OCI-LY3 (cell line): ENCODE data around the gene TMEM240.
"Not testable (repeated sequence)": the region's sequence is repeated elsewhere in the genome, so short reads cannot be mapped to it uniquely, and the experiment has no call there.

ENCODE experiments used
- H2AFZ ChIP-seq: fragments of 200-600, 300-600 bp; shearing (Covaris generic); 2 replicates; pipeline ENCODE4 v1.6.0; 2014; ENCODE audit warnings: antibody characterized with exemption, low read depth, low read length
- H3K27ac ChIP-seq: fragments of 200-600, 300-600 bp; sonication (generic); 2 replicates; pipeline ENCODE4 v1.5.1; 2014; ENCODE audit warnings: mild to moderate bottlenecking, low read length, moderate library complexity, mixed read lengths
- H3K27me3 ChIP-seq: fragments of 200-600, 300-600 bp; sonication (generic); 2 replicates; pipeline ENCODE4 v1.6.1; 2014; ENCODE audit warnings: low read depth, low read length, mixed read lengths
- H3K36me3 ChIP-seq: fragments of 200-600, 300-600 bp; sonication (generic); replicated peaks from 2 replicates; pipeline ENCODE3; 2014; ENCODE audit warnings: low read depth, low read length, mixed read lengths
- H3K4me1 ChIP-seq: fragments of 300-600, 200-600 bp; sonication (generic); 2 replicates; pipeline ENCODE4 v1.6.1; 2014; ENCODE audit warnings: low read length, mixed read lengths
- H3K4me2 ChIP-seq: fragments of 200-600, 300-600 bp; sonication (generic); 2 replicates; pipeline ENCODE4 v1.6.1; 2014; ENCODE audit warnings: low read length, mixed read lengths
- H3K4me3 ChIP-seq: fragments of 300-600, 200-600 bp; sonication (generic); 2 replicates; pipeline ENCODE4 v1.5.1; 2014; ENCODE audit warnings: antibody characterized with exemption, mild to moderate bottlenecking, low read length, moderate library complexity
- H3K79me2 ChIP-seq: fragments of 300-600, 200-600 bp; shearing (Covaris generic); 2 replicates; pipeline ENCODE4 v1.6.1; 2014; ENCODE audit warnings: mild to moderate bottlenecking, low read length, mixed read lengths
- H3K9ac ChIP-seq: fragments of 300-600, 200-600 bp; shearing (Covaris generic); 2 replicates; pipeline ENCODE4 v1.6.0; 2014; ENCODE audit warnings: mild to moderate bottlenecking, low read length, moderate library complexity
- H3K9me3 ChIP-seq: fragments of 200-600, 300-600 bp; shearing (Covaris generic); 2 replicates; pipeline ENCODE4 v1.6.1; 2014; ENCODE audit warnings: low read length, mixed read lengths; ENCODE audit not compliant: insufficient read depth
- H4K20me1 ChIP-seq: fragments of 200-600, 300-600 bp; sonication (generic); 2 replicates; pipeline ENCODE4 v1.6.1; 2016; ENCODE audit warnings: low read length, mixed read lengths; ENCODE audit not compliant: insufficient read depth
- EZH2phosphoT487 ChIP-seq: fragments of 200-600 bp; shearing (Covaris generic); IDR thresholded peaks from 2 replicates; pipeline ENCODE4 v1.6.1; 2018; ENCODE audit warnings: antibody characterized with exemption, mixed run types, low read depth
- TF ChIP-seq, protein P1 (sequence below): fragments of 200-600, 300-600 bp; sonication (generic); IDR thresholded peaks from 2 replicates; pipeline ENCODE4 v1.5.1; 2014; ENCODE audit warnings: antibody characterized with exemption, low read length, low read depth

TMEM240 gene

DNA sequence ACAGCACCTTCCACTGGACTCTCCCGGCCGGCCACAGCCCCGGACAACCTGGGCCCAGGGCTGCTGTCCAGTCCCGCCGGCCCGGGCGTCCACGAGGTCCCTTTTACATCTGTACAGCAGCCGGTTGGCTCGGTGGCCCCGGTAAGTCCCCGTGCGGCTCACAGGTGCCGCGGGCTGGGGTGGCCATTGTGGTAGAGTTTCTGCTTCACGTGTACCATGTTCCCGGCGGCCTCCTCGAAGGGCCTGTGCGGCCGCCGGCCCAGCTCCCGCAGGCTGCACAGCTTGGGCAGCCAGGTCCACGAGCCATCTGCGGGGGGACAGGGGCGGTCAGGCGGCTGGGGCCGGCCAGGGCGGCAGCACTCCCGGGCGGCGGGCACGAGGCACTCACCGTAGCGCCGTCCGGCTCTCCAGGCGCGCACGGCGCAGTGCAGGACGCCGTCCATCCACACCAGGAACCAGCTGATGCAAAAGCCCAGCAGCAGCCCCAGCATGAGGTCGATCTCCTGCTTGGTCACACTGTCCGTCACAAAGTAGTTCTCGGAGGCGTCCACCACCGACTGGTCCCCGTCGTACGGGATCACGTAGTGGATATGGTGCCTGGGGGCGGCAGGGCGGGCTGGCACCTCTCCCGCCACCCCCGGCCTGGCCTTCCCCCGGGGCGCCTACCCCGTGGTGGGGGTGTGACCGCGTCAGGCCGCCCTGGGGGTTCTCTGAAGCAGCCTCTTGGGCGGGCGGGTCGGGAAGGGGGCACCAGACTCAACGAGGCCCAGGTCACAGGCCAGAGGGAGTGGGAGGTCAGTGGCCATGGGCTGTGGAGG lies 5.0 kb downstream of the TMEM240 start:
- no peaks in the 10 kb centered on the region for H3K4me1 ChIP-seq
- H3K4me3 ChIP-seq = no peak overlapping the region
- H3K27me3 ChIP-seq = no peaks in the 10 kb centered on the region
- H3K4me2 ChIP-seq = no peak overlapping the region
- no peak overlapping the region for H2AFZ ChIP-seq
- no peaks in the 10 kb centered on the region for H4K20me1 ChIP-seq
- no peak overlapping the region for H3K27ac ChIP-seq
- TF ChIP-seq, protein P1, sequence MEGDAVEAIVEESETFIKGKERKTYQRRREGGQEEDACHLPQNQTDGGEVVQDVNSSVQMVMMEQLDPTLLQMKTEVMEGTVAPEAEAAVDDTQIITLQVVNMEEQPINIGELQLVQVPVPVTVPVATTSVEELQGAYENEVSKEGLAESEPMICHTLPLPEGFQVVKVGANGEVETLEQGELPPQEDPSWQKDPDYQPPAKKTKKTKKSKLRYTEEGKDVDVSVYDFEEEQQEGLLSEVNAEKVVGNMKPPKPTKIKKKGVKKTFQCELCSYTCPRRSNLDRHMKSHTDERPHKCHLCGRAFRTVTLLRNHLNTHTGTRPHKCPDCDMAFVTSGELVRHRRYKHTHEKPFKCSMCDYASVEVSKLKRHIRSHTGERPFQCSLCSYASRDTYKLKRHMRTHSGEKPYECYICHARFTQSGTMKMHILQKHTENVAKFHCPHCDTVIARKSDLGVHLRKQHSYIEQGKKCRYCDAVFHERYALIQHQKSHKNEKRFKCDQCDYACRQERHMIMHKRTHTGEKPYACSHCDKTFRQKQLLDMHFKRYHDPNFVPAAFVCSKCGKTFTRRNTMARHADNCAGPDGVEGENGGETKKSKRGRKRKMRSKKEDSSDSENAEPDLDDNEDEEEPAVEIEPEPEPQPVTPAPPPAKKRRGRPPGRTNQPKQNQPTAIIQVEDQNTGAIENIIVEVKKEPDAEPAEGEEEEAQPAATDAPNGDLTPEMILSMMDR = no peak
- no peak for TF ChIP-seq EZH2phosphoT487
- H3K9me3 ChIP-seq = no peaks in the 10 kb centered on the region
- no peaks in the 10 kb centered on the region for H3K79me2 ChIP-seq
- no peak overlapping the region for H3K9ac ChIP-seq
- peaks cover 3% of the 10 kb centered on the region for H3K36me3 ChIP-seq

DNA sequence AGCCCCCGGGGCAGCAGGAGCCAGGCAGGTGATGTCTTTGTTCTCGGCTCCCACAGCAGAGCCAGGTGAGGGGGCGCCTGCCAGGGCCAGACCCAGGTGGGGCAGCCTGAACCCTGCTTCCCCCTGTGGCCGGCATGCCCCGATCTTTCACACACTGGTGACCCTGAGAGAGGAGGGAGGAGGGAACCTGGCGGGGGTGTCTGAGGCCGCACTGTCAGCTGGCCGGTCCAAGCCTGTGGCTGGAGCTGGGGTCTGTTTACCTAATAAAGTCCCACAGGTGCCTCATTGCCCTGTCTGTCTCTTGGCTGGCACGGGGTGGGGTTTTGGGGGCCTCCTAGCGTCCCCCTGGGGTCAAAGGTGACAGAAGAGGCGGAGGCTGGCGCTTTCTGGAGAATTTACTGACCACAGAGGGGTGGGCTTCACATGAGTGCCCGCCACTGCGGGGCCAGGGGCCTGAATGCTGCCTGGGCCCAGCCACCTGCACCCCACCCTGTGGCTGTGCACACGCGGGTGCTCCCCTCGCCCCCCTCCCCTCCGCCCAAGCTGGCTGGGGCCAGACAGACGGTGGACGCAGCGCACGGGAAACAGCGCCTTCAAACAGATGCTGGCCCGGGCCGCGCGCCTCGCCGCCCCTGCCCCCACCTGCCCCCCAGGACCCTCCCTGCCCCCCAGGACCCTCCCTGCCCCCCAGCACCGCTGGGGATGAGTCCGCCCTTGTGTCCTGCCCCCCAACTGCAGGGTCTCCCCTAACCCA lies 5.8 kb downstream of the TMEM240 start:
- Histone ChIP-seq H3K9ac (no peak overlapping the region), H3K79me2 (no peaks in the 10 kb centered on the region), H4K20me1 (no peaks in the 10 kb centered on the region), H3K4me2 (no peak overlapping the region), H3K4me1 (no peaks in the 10 kb centered on the region), H2AFZ (no peak overlapping the region), H3K27me3 (no peaks in the 10 kb centered on the region), H3K27ac (no peak overlapping the region), H3K4me3 (no peak overlapping the region), H3K36me3 (peaks cover 8% of the 10 kb centered on the region), H3K9me3 (no peaks in the 10 kb centered on the region)
- TF ChIP-seq EZH2phosphoT487 = no peak
- TF ChIP-seq, protein P1 = no peak

DNA sequence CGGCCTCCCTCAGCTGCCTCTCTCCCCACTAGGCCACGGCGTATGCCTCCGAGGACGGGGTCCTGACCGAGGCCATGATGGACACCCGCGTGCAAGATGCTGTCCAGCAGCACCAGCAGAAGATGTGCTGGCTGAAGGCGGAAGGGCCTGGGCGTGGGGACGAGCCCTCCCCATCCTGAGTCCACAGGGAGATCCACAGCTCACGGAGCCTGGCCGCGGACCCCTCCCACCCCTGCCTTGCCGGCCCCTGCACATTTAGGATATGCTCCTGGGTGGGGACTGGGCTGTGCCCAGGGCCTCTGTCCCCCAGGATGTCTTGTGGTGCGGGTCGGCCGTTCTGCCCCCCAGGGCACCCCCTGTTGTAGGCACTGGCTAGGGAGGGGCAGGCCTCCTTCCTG lies 6.5 kb downstream of the TMEM240 start:
- H3K4me1 ChIP-seq, H2AFZ ChIP-seq, H4K20me1 ChIP-seq, H3K79me2 ChIP-seq, H3K4me2 ChIP-seq, H3K9ac ChIP-seq, H3K27ac ChIP-seq, H3K9me3 ChIP-seq, H3K27me3 ChIP-seq, H3K4me3 ChIP-seq: not testable (repeated sequence)
- H3K36me3 ChIP-seq = peaks cover 11% of the 10 kb centered on the region

DNA sequence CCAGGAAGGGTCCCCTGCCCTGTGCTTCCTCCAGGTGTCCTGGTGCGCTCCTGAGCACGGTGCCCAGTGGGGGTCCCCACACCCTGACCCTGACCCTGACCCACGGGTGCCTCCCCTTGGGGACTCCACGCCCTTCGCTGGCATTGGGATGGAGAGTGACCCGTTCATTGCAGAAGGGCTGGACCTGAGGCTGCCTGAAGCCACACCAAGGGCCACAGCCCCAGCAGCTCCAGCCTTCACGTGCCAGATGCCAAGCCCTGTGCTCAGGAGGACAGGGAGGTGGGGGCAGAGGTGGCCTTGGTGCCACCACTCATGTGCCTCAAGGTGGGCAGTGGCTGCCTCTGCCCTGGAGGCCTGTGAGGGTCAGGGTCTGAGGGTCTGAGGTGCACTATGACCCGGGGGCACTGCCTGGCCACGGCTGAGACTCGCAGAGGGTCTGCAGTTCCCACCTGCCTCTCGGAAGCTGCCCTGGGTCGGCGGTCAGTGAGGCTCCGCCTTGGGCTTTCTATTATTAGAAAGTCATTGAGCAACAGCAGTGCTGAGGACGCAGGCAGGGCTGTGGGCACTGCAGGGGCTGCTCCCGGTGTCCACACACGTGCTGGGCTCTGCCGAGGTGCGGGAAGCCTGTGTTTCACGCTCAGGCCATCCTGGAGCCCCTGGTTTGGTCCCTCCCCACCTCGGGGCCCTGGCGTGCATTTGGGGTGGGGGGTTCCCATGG lies 7.1 kb downstream of the TMEM240 start:
- not testable (repeated sequence) for H4K20me1 ChIP-seq, H2AFZ ChIP-seq, H3K4me2 ChIP-seq, H3K9me3 ChIP-seq, H3K27me3 ChIP-seq, H3K9ac ChIP-seq, H3K27ac ChIP-seq, H3K4me3 ChIP-seq, H3K4me1 ChIP-seq, H3K79me2 ChIP-seq
- peaks cover 11% of the 10 kb centered on the region for H3K36me3 ChIP-seq

DNA sequence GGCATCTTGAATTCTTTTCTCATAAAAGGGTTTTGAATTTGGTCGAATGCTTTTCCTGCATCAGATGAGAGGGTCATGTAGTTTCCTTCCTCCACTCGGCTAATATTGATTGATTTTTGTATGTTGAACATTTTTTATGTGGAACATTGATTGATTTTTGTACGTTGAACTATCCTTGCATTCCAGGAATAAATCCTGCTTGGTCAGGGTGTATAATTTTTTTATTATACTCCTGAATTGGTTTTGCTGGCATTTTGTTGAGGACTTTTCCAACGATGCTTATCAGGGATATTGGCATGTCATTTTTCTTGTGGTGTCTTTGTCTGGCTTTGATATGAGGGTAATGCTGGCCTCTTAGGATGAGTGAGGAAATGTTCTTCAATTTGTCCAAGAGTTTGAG lies 8.5 kb downstream of the TMEM240 start:
- H4K20me1 ChIP-seq = no peaks in the 10 kb centered on the region
- H3K4me1 ChIP-seq = no peaks in the 10 kb centered on the region
- peaks cover 14% of the 10 kb centered on the region for H3K36me3 ChIP-seq
- H3K27ac ChIP-seq = no peak overlapping the region
- H3K4me2 ChIP-seq = no peak overlapping the region
- TF ChIP-seq EZH2phosphoT487 = no peak
- TF ChIP-seq, protein P1 = no peak
- no peak overlapping the region for H3K4me3 ChIP-seq
- H3K9ac ChIP-seq = no peak overlapping the region
- no peaks in the 10 kb centered on the region for H3K79me2 ChIP-seq
- H3K27me3 ChIP-seq = no peaks in the 10 kb centered on the region
- H3K9me3 ChIP-seq = no peaks in the 10 kb centered on the region
- no peak overlapping the region for H2AFZ ChIP-seq
